Activated CD4-positive, alpha-beta T cell treated with anti-CD3 and anti-CD28 coated beads for 24 hours (primary cell): ENCODE results near the gene DYNLL2.
A peak's percentile ranks its signal among the peaks of the same experiment; 100 is the strongest.
"Not testable (repeated sequence)": the region's sequence is repeated elsewhere in the genome, so short reads cannot be mapped to it uniquely, and the experiment has no call there.

ENCODE experiments used
- DNase-seq, 2 donors: peaks; one replicate each; pipeline ENCODE4 v3.0.0-alpha.2; 2020; ENCODE audit warnings: low read depth in 2 of 2

DYNLL2 gene

DNA sequence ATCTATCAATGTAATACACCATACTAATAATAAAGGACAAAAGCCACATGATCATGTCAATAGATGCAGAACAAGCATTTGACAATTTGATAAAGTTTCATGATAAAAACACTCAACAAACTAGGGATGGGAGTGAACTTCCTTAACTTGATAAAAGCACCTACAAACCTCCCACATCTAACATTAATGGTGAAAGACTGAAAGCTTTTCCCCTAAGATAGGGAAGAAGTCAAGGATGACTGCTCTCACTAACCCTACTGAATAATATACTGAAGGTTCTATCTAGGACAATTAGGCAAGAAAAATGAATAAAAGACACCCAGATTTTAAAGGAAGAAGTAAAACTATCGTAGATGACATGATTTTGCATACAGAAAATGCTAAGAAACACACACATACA is 10.4 kb upstream of the DYNLL2 start:
- DNase-seq = no peak

DNA sequence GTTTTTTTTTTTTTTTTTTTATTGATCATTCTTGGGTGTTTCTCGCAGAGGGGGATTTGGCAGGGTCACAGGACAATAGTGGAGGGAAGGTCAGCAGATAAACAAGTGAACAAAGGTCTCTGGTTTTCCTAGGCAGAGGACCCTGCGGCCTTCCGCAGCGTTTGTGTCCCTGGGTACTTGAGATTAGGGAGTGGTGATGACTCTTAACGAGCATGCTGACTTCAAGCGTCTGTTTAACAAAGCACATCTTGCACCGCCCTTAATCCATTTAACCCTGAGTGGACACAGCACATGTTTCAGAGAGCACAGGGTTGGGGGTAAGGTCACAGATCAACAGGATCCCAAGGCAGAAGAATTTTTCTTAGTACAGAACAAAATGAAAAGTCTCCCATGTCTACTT is 10.0 kb upstream of the DYNLL2 start:
- not testable (repeated sequence) for DNase-seq

DNA sequence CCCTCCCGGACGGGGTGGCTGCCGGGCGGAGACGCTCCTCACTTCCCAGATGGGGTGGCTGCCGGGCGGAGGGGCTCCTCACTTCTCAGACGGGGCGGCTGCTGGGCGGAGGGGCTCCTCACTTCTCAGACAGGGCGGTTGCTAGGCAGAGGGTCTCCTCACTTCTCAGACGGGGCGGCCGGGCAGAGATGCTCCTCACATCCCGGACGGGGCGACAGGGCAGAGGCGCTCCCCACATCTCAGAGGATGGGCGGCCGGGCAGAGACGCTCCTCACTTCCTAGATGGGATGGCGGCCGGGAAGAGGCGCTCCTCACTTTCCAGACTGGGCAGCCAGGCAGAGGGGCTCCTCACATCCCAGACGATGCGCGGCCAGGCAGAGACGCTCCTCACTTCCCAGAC is 8.8 kb upstream of the DYNLL2 start:
- DNase-seq = not testable (repeated sequence)

DNA sequence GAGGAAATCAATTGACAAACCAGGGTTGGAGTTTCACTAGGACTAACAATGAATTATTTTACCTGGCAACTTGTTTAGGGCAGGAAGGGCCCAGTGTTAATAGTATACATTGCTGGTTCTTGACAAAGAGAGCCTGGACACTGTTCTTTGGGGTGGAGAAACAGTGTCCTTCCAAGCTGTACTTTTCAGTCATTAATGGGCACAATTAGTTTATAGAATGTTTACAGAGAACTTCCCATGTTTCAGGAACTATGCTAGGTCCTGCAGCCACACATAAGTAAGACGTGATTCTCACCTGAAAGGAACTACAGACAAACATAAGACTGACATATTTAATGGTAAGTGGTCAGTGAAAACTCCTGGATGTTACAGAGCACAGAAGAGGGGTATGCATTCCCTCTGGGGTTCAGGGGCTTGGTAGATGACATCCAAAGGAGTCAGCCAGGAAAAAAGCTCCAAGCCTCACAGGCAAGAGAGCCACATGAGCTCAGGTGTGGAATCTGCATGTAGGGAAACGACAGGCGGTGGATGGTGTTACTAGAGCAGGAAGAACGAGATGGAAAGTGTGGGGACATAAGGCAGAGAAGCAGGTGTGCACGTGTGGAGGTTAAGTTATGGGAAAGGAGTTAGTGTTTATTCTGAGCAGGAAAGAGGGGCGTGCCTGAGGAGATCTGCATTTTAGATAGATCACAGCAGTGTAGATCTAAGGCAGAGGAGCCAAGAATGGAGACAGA is 3.8 kb upstream of the DYNLL2 start:
- no peak for DNase-seq

DNA sequence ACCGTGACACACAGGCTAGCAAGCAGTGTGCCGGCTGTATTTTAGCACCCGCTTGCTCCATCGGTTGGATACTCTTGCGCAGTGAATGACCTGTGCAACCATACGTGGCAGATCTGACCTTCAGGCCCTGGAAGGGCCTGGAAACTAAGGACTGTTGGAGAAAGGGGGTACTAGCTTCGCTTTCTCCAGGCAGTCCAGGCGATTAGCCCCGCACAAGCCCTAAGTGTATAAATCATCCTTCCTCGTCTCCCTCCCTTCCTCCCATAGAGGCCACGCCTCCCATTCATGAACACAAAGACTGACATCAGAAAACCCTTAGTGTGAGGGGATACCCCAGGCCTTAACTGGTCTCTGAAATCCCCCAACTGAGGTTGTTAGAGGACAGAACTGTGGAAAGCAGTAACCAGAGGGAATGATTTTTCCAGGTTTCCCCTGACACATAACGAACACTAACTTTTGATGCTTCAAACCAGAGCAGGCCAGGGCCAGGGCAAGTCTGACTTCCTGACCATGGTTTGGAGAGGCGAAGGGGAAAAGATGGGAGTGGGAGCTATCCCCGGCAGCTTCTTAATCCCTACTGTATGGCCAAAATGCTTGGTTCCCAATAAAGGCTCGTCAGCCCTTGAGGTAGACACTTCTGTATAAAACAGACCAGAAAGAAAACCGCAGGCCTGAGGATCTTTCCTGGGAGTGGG is 1.4 kb upstream of the DYNLL2 start:
- DNase-seq = no peak

DNA sequence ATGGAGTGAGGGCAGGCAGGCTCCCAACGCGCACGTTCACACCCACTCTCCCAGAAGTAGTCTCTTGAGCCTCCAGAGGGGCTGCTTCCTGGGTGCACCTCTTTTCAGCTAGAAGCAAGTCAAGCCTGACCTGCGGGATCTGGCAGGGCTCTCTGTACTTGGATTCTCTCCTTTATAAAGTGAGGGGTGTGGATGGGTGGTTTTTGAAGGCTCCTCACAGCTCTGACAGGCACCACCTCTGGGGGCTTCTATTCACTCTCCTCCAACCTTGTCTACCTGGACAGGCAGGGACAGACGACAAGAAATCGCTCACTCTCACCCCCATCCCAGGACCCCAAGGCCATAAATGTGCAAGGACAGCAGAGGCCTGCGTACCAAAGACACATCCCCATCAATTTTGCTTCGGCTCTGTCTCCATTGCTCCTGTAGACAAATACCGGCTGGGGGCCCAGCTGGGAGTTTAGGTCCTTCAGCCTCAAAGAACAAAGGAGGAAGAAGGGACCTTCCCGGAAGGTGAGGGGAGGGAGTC is 814 bp upstream of the DYNLL2 start:
- no peak for DNase-seq

DNA sequence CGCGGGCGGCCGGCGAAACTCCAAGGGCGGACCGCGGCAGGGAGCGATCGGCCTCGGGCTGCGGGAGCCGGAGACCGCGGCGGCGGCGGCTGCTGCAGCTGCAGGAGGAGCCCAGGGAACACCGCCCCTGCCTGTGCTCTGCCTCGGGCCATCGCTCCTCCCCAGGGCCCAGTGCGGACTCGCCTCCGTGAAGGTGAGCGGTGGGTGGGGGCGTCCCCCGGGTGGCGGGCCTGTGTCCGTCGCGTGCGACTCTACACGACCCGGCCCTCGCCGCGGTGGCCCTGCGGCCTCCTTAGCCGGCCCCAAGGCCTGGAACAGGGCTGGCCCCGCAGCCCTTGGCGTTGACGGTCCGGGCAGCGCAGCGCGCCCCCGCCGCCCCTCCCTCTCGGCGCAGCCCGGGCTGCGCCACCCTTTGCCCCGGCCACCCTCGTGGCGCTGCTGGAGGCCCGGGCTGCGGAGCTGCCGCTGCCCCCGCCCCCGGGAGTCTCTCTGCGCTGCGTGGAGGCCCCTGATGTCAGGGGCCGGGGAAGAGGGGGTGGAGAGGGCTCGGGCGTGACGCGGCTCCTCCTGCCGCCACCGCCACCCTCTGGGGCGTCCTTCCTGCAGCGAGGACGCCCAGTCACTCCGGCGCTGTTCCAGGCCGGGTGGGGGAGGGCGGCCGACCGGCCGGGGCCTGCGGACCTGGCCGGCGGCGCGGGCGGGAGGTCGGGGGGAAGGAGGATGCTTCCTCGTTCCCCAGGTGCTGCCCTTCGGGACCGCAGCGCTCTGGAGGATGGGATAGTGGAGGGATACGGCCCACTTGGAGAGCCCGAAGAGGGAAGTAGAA is 485 bp downstream of the DYNLL2 start:
- DNase-seq = peak; percentile 30 to 40

DNA sequence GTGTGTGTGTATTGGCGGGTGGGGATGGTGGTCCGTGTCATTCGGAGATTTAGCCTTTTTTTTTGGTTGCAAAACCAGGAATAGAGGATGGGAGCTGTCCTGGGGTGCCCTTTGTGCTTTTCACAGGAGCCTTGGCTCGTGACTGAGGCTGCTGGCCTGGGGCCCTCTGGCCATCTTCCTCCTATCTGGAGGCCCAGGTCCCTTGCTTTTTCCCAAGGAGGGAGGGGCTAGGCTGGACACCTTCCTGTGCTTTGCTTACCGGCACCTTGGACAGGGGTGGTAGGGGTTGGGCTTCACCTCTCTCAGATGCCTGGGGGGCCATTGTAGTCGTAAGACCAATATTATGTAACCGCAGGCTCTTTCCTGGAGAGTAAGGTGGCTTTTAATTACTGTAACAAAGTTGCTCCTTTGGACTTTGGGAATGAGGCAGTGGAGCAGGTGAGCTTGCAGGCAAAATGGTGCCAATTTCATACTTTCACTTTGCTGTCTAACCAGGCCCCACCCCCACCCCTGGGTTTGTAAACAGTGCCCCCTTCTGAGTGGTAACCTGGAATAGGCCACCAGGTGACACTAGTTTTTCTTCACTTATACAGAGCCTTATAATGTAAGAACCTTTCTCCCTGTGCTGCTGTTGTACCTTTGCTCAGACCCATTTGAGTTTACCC is 1.2 kb downstream of the DYNLL2 start:
- peak in 1 of 2 donors; percentile 23 for DNase-seq

DNA sequence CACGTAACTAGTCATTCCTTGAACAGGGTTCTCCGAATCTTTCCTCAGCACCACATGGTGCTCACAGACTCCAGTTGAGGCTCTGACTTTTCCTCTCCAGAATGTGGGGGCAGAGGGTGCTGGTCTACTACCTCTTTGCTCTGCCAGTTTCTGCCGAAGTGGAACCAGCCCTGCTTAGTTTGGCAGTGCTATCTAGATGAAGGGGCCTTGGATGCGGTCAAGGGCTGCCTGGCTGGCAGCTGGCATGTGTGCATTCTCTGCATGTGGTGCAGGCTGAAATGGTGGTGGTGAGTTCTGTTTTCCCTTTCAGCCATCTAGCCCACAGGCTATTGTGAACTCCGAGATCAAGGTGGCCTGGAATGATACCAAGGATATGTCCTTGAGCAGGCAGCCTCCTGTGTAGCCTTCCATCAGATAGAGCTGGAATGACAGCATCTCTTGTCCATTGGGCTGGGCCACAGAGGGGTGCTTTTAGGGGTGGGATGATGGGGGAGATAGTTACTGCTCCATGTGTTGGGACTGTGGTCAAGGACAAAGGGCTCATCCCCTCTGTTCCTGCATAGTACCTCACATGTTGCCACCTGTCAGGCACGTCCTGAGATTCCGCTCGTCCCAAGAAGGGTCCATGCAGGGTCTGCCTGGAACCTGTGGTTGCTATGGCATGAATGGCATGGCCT is 2.0 kb downstream of the DYNLL2 start:
- no peak for DNase-seq

DNA sequence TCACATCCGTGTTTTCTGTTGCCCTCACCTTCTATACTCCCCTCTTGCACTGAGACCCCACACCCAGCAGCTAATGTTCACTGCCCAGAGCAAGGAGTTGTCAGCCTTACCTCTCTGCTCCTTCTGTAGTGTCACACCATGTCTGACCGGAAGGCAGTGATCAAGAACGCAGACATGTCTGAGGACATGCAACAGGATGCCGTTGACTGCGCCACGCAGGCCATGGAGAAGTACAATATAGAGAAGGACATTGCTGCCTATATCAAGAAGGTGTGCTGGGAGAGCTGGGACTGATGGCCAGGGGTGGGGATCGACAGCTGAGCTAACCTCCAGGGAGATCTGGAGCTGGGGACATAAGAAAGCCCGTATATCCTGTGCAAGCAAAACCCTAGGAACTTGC is 3.7 kb downstream of the DYNLL2 start:
- DNase-seq = no peak

DNA sequence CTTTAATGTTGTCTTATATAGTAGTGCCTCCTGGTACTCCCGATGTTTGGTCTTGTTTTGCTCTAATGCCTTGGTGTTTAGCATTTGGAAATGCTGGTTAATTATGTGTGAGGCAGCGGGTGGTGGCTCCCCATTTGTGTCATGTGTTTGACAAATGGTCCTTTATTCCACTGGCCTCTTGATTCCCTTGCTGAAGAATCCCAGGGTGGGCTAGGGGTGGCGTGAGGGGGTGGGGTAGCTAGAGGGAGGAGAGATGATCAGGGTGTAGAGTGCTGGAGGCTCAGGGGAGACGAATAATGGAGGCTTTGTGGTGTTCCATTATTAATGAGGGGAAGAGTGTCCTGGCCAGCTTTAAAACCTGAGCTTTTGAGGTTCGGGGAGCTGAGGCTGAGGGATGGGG is 5.4 kb downstream of the DYNLL2 start:
- DNase-seq = no peak

DNA sequence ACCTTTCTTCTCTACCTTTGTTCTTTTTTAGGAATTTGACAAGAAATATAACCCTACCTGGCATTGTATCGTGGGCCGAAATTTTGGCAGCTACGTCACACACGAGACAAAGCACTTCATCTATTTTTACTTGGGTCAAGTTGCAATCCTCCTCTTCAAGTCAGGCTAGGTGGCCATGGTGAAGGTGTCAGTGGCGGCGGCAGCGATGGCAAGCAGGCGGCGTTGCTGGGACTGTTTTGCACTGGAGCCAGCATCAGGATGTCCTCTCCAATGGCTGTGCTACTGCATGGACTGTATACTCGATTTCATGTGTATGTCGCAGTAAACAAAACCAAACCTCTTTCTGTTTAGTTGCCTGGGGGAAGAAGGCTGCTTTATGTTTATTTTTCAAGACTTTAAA is 5.9 kb downstream of the DYNLL2 start:
- no peak for DNase-seq

DNA sequence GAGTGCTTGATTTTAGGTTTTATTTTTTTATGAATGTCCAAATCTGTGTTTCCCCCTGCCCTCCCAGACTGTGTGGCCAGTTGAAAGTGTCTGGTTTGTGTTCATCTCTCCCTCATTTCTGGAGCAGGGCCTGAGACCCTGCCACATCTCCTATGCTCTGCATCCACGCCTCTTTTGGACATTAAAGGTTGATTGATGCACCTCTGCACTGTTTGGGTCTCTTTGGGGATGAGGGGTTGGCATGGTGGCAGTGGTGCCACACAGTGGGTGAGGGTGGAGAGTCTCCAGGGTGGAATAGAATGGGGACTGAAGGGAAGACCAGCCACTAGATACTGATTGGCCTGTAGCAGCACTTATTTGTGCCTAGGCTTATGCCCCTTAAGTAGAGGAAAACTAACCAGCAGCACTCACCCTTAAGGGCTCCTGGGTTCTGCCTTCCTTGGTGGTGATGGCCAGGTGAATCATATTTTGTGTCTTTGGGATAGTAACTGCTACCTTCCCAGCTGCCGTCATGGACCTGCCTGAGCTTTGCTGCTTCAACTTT is 7.9 kb downstream of the DYNLL2 start:
- no peak for DNase-seq

DNA sequence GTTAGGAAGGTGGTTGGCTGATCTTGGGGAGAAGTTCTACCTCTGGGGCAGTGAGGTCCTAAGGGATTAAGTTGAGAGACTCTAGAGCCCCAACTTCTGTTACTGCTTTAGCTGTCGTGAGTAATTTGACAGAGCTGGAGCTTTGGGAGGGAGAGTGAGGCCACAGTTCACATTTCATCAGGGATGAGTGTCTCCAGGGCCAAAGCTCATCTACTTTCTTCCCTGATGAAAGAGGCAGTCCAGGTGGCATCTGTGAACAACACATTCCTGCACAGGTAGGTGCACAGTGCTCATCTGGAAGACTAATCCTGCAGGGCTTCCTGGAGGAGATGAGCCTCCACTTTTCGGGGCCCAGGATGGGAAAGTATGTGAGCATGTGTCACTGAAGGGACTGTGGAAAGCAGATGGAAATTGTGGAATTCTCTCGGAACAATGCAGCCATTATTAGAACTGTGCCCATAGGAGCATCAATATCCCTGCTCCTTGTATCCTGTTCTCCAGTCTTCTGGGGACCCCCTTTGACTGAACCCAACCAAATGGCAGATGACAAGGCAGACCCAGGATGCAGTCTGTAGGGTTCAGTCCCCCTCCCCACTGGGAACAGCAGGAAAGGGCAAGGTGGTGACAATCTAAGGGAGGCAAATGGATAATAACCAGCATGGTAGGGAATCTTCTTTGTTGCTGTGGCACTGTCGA is 9.0 kb downstream of the DYNLL2 start:
- DNase-seq = no peak

DNA sequence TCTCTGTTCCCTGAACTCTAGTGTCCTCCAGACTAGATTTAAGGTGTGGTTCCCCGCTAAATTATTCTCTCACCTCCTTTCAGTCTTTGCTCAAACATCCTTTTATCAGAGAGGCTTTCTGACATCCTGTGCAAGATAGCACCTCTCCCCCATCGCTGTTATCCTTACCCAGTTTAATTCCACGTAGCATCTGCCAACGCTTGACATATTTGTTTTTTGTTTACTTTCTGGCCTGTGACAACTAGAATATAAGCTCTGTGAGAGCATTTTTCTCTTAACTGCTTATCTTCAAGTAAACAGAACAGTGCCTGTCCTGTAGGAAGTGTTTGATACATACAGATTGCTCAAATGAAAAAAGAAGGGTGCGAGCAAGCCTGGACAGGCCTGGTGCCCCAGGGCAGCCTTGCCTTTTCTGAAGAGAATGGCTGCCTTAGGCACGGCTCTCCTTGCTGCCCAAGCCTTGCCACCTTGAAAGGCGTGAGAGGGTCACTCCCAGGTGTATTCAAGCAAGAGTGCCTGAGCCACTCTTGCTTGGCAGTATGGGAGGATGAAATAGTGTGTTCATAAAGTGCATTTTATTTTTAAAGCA is 9.7 kb downstream of the DYNLL2 start:
- no peak for DNase-seq

DNA sequence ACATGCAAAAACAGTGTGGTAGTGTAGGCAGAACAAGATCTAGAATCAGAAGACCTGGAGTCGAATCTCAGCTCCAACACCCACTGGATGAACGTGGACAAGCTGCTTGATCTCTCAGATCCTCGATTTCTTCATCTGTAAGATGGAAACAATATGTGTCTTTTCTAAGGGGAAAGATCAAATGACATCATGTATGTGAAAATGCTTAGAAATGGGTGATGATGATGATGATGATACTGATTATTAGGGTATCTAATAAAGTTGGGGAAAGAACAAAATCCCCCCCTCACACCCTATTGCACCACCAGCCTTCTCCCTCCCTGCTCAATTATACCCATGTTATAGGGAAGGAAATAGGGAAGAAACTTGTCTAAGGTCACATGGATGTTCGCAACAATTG is 10.9 kb downstream of the DYNLL2 start:
- no peak for DNase-seq

DNA sequence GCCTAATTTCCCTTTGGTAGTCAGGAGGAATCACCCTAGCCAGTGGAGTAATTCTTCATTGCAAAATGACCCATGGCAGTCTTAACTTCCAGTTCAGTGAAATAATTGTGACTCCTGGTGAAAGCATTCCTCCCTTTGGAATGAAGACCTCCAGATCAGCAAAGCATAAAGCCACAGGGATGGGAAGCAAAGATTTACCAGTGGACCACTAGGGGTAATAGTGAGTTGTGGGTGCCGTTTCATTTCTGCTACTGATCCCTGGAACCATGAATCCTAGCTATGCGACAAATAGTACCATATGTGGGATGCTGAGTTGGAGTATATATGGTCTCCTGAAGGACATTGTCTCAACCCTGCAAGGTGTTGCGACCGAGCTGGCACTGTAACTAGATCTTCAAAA is 13.7 kb downstream of the DYNLL2 start:
- no peak for DNase-seq

DNA sequence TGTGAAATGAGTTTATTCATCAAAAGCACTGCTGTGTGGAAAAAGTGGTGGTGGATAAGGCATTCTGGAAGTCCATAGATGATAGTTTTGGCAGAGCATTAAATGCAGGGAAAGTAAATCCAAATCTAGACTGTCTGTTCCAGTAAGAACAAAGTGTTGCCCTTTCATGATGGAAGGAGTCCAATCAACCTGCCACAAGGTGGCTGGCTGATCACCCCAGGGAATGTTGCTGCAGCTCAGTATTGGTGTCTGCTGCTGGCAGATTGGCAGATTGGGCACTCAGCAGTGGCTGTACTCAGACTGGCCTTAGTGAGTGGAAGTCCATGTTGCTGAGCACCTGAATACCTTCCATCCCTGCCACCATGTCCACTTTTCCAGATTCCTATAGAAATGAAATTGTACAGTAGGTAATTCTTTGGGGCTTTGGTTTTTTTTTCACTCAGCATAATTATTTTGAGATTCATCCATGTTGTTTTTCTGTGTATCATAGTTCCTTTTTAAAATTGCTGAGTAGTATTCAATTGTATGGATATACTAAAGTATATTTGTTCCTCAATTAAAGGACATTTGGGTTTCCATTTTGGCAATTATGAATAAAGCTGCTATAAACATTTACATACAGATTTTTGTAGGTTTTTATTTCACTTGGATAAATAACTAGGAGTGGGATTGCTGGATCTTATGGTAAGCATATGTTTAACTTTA is 14.3 kb downstream of the DYNLL2 start:
- no peak for DNase-seq

DNA sequence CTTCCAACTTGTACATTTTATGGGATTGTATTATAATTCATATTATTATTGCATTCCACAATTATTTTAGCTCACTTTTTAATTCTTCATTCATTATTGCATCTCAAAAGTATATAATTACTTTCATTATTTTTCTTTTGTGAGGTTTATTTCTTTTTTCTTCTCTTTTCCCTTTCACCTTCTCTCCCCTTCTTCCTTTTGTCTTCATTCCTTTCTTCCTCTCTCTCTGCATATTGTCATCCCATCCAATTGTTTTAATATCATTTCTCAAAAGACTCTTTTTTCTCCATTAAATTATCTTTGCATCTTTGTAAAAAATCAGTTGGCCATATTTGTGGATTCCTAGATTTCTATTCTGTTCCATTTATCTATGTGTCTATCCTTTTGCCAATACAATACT is 17.3 kb downstream of the DYNLL2 start:
- no peak for DNase-seq
